ENCODE data around the gene PRSS33. TPM values are rescaled to one million over a fixed set of nuclear protein-coding genes. Genes with fewer than 3 reads are reported as not detected.

Gene PRSS33
- total RNA-seq, 1 donor from 2014 or later: 15.4 TPM

DNA sequence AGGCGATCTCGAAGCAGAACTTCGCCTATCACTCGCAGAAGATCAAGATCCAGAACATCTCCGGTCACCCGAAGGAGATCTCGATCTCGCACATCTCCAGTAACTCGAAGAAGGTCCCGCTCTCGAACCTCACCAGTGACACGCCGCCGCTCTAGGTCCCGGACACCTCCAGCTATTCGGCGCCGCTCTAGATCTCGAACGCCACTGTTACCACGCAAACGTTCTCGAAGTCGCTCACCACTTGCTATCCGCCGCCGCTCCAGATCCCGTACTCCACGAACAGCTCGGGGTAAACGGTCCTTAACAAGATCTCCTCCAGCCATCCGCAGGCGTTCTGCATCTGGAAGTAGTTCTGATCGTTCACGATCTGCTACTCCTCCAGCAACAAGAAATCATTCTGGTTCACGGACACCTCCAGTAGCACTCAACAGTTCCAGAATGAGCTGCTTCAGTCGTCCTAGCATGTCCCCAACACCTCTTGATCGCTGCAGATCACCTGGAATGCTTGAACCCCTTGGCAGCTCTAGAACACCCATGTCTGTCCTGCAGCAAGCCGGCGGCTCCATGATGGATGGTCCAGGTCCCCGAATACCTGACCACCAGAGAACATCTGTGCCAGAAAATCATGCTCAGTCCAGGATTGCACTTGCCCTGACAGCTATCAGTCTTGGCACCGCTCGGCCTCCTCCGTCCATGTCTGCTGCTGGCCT lies 20.8 kb downstream of the PRSS33 start:
- no peak for DNase-seq (ENCODE audit: low spot score in 2 of 2)
- H3K4me3 ChIP-seq: no peak overlapping the region
- H3K9me3 ChIP-seq: no peaks in the 10 kb centered on the region
- H3K36me3 ChIP-seq: peaks cover 98 to 100% of the 10 kb centered on the region in 2 donors
- no peak for TF ChIP-seq CTCF (IDR thresholded peaks at IDR 0.05)
- H3K27ac ChIP-seq: no peak overlapping the region
- H3K27me3 ChIP-seq: no peaks in the 10 kb centered on the region
- intact Hi-C loops (cut with DNase I): no loop called here
- no peaks in the 10 kb centered on the region for H3K4me1 ChIP-seq

- TF ChIP-seq CTCF (IDR thresholded peaks at IDR 0.05): no peak
- intact Hi-C loops (cut with DNase I): no loop called here
- Histone ChIP-seq H3K4me3 (no peak overlapping the region), H3K36me3 (peaks cover 98 to 100% of the 10 kb centered on the region in 2 donors), H3K27me3 (no peaks in the 10 kb centered on the region), H3K9me3 (no peaks in the 10 kb centered on the region), H3K27ac (no peak overlapping the region), H3K4me1 (no peaks in the 10 kb centered on the region)
- no peak for DNase-seq (ENCODE audit: low spot score in 2 of 2)
These were observed 21.6 kb downstream of the PRSS33 start for GRCh38 chr16:2765462-2766404.

GRCh38 chr16:2764718-2765117 lies 22.6 kb downstream of the PRSS33 start:
- Histone ChIP-seq H3K27me3 (no peaks in the 10 kb centered on the region), H3K4me1 (no peaks in the 10 kb centered on the region), H3K36me3 (peaks cover 98 to 100% of the 10 kb centered on the region in 2 donors), H3K27ac (no peak overlapping the region), H3K9me3 (no peaks in the 10 kb centered on the region), H3K4me3 (no peak overlapping the region)
- DNase-seq (ENCODE audit: low spot score in 2 of 2): no peak
- intact Hi-C loops (cut with DNase I): no loop called here
- no peak for TF ChIP-seq CTCF (IDR thresholded peaks at IDR 0.05)

DNA sequence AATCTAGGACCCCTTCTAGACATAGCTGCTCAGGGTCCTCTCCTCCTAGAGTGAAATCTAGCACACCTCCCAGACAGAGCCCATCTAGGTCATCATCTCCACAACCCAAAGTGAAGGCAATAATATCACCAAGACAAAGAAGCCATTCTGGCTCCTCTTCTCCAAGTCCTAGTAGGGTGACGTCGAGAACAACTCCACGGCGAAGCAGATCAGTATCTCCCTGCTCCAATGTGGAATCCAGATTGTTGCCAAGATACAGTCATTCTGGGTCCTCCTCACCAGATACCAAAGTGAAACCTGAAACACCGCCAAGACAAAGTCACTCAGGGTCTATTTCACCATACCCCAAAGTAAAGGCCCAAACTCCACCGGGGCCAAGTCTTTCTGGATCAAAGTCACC lies 24.2 kb downstream of the PRSS33 start:
- H3K36me3 ChIP-seq: peaks cover 98 to 100% of the 10 kb centered on the region in 2 donors

GRCh38 chr16:2762711-2763110 lies 24.6 kb downstream of the PRSS33 start:
- H3K9me3 ChIP-seq: no peaks in the 10 kb centered on the region
- DNase-seq (ENCODE audit: low spot score in 2 of 2): no peak
- H3K4me1 ChIP-seq: no peaks in the 10 kb centered on the region
- peaks cover 98 to 100% of the 10 kb centered on the region in 2 donors for H3K36me3 ChIP-seq
- H3K27me3 ChIP-seq: no peaks in the 10 kb centered on the region
- no peak overlapping the region for H3K27ac ChIP-seq
- intact Hi-C loops (cut with DNase I): no loop called here
- H3K4me3 ChIP-seq: no peak overlapping the region
- TF ChIP-seq CTCF (IDR thresholded peaks at IDR 0.05): no peak

More for the DNA sequence above, 24.2 kb downstream of the PRSS33 start:
- Histone ChIP-seq H3K27ac (no peak overlapping the region), H3K4me1 (no peaks in the 10 kb centered on the region), H3K27me3 (no peaks in the 10 kb centered on the region), H3K9me3 (no peaks in the 10 kb centered on the region), H3K4me3 (no peak overlapping the region)
- intact Hi-C loops (cut with DNase I): no loop called here
- TF ChIP-seq CTCF (IDR thresholded peaks at IDR 0.05): no peak
- no peak for DNase-seq (ENCODE audit: low spot score in 2 of 2)

Measured in ascending aorta (tissue), 2 donors.